Mammary epithelial cell (primary cell): ENCODE data around the gene EMSY.

ENCODE experiments used
- EZH2 ChIP-seq: IDR thresholded peaks from 2 replicates; pipeline ENCODE4 v1.6.1; 2012; ENCODE audit warnings: low read length, inconsistent platforms, borderline replicate concordance
- TF ChIP-seq, protein P1 (sequence below), 2 donors: IDR thresholded peaks in 1 of 2; conservative IDR thresholded peaks in 1 of 2; 2 replicates each; pipeline ENCODE4 v1.5.1; 2011 to 2012; ENCODE audit warnings: inconsistent platforms in 2 of 2, low read length in 2 of 2, mild to moderate bottlenecking in 2 of 2, control low read depth in 1 of 2, low read depth in 1 of 2; ENCODE audit not compliant: insufficient read depth in 1 of 2; ENCODE audit errors: extremely low read depth in 1 of 2

DNA sequence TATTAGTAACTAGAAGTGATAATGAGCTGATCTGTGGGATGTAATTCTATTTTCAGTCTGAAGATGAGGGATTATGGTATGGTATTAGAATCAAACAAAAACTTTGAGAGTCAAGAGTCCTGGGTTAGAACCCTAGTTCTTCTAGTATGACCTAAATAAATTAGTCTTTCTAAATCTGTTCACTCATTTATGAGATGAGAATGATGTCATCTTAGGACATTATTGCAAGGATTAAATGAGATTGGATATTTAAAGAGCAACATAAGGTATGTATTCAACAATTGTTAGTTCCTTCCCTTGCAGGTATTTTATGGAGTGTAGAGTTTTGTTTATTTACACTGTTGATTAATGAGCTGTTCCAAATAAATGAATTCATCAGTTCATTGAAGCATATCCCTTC, 21.8 kb downstream of the EMSY start:
- TF ChIP-seq, protein P1, sequence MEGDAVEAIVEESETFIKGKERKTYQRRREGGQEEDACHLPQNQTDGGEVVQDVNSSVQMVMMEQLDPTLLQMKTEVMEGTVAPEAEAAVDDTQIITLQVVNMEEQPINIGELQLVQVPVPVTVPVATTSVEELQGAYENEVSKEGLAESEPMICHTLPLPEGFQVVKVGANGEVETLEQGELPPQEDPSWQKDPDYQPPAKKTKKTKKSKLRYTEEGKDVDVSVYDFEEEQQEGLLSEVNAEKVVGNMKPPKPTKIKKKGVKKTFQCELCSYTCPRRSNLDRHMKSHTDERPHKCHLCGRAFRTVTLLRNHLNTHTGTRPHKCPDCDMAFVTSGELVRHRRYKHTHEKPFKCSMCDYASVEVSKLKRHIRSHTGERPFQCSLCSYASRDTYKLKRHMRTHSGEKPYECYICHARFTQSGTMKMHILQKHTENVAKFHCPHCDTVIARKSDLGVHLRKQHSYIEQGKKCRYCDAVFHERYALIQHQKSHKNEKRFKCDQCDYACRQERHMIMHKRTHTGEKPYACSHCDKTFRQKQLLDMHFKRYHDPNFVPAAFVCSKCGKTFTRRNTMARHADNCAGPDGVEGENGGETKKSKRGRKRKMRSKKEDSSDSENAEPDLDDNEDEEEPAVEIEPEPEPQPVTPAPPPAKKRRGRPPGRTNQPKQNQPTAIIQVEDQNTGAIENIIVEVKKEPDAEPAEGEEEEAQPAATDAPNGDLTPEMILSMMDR (conservative IDR thresholded peaks at IDR 0.05 in 1 of 2, IDR thresholded peaks at IDR 0.05 in 1 of 2; ENCODE audit: extremely low read depth in 1 of 2, insufficient read depth in 1 of 2, low read depth in 1 of 2, low read length in 2 of 2) = no peak
- TF ChIP-seq EZH2 = no peak
